H1 (cell line): ENCODE measurements around the gene DNMT1. TPM values are rescaled to one million over a fixed set of nuclear protein-coding genes. Genes with fewer than 3 reads are reported as not detected.

Experiments
- BACH1 ChIP-seq: IDR thresholded peaks from 2 replicates; pipeline ENCODE4 v1.6.1; 2012; ENCODE audit warnings: low read length, improper control_type of control experiment
- BCL11A ChIP-seq, 2 experiments: IDR thresholded peaks; one replicate each; pipeline ENCODE4 v1.6.1; 2011; ENCODE audit warnings: low read depth in 2 of 2, low read length in 2 of 2, mild to moderate bottlenecking in 2 of 2
- CBX5 ChIP-seq: fragments of 300-800, 300-1000 bp; sonication (generic); IDR thresholded peaks from 2 replicates; pipeline ENCODE4 v1.7.1; 2016; ENCODE audit warnings: antibody characterized with exemption, low read length, low read depth
- CBX8 ChIP-seq: fragments of 300-800, 300-1000 bp; sonication (generic); IDR thresholded peaks from 2 replicates; pipeline ENCODE4 v1.7.1; 2016; ENCODE audit warnings: low read depth, low read length, borderline replicate concordance
- EZH2 ChIP-seq: fragments of 200-600 bp; sonication (generic); IDR thresholded peaks from 2 replicates; pipeline ENCODE4 v1.7.1; 2012; ENCODE audit warnings: low read depth, mild to moderate bottlenecking, moderate library complexity, low read length, inconsistent platforms; ENCODE audit not compliant: severe bottlenecking
- HDAC6 ChIP-seq: IDR thresholded peaks from one replicate; pipeline ENCODE4 v1.7.1; 2012; ENCODE audit warnings: low read depth, mild to moderate bottlenecking, inconsistent platforms, low read length, moderate library complexity
- JUND ChIP-seq: IDR thresholded peaks from 2 replicates; pipeline ENCODE4 v1.6.1; 2011; ENCODE audit warnings: mild to moderate bottlenecking, improper control_type of control experiment, low read length
- KDM1A ChIP-seq: fragments of 200-600, 300-600 bp; sonication (generic); IDR thresholded peaks from 2 replicates; pipeline ENCODE4 v1.7.1; 2016; ENCODE audit warnings: mild to moderate bottlenecking, low read length, borderline replicate concordance
- POU5F1 ChIP-seq: IDR thresholded peaks from 2 replicates; pipeline ENCODE4 v1.6.1; 2011; ENCODE audit warnings: low read depth, mild to moderate bottlenecking, low read length, moderate library complexity
- RFX5 ChIP-seq: IDR thresholded peaks from 2 replicates; pipeline ENCODE4 v1.6.1; 2011; ENCODE audit warnings: low read depth, low read length, improper control_type of control experiment, borderline replicate concordance
- RNF2 ChIP-seq: fragments of 200-900, 300-1000 bp; sonication (generic); IDR thresholded peaks from 2 replicates; pipeline ENCODE4 v1.7.1; 2016; ENCODE audit warnings: borderline replicate concordance, low read depth, mild to moderate bottlenecking, antibody characterized with exemption, low read length; ENCODE audit not compliant: poor library complexity, severe bottlenecking; ENCODE audit errors: missing control alignments
- SAP30 ChIP-seq: fragments of 300-600 bp; sonication (generic); IDR thresholded peaks from 2 replicates; pipeline ENCODE4 v1.7.1; 2012; ENCODE audit warnings: low read length, moderate library complexity, mild to moderate bottlenecking, inconsistent platforms; ENCODE audit not compliant: insufficient read depth, insufficient replicate concordance
- SP1 ChIP-seq: IDR thresholded peaks from 2 replicates; pipeline ENCODE4 v1.6.1; 2011; ENCODE audit warnings: low read depth, low read length
- SRF ChIP-seq: IDR thresholded peaks from 2 replicates; pipeline ENCODE4 v1.6.1; 2011; ENCODE audit warnings: mild to moderate bottlenecking, low read depth, low read length, moderate library complexity
- TAF7 ChIP-seq: optimal IDR thresholded peaks from 2 replicates; pipeline ENCODE3; 2011; ENCODE audit warnings: low read depth, mild to moderate bottlenecking, inconsistent platforms, low read length, moderate library complexity, borderline replicate concordance
- YY1 ChIP-seq: IDR thresholded peaks from 2 replicates; pipeline ENCODE4 v1.6.1; 2011; ENCODE audit warnings: low read depth, mild to moderate bottlenecking, low read length
- ZNF274 ChIP-seq: IDR thresholded peaks from 2 replicates; pipeline ENCODE4 v1.7.0; 2012; ENCODE audit warnings: low read length, borderline replicate concordance; ENCODE audit errors: extremely low read depth
- polyA plus RNA-seq, 7 experiments: library from polyadenylated mRNA; depleted of rRNA in 3 of 7; stranded (reverse) in 5 of 7; unstranded in 2 of 7; fragments of >200 nt in 5 of 7; fragments of 200-250 nt in 2 of 7; gene quantifications; 1 replicate in 5 of 7; 2 replicates in 1 of 7; 4 replicates in 1 of 7; pipeline versions ENCODE4 v1.2.1 to v1.2.3, GENCODE V29; 2011 to 2013; ENCODE audit warnings: missing spikeins in 2 of 7, mixed read lengths in 2 of 7
- total RNA-seq: library from RNA; stranded (reverse); fragmentation: NEBNext Ultra II Directional; extraction: Animal tissue kit (Norgen Biotek cat#: 25700); gene quantifications from 2 replicates; pipeline ENCODE4 v1.2.1, GENCODE V29; 2021
- TF ChIP-seq, protein P1 (sequence below): IDR thresholded peaks from 2 replicates; pipeline ENCODE4 v1.6.1; 2011; ENCODE audit warnings: low read length, improper control_type of control experiment
- TF ChIP-seq, protein P2 (sequence below), 3 experiments: IDR thresholded peaks; 1 replicate in 2 of 3; 2 replicates in 1 of 3; pipeline versions ENCODE4 v1.5.1 to v1.6.1; 2011; ENCODE audit warnings: low read length in 3 of 3, mild to moderate bottlenecking in 3 of 3, inconsistent platforms in 2 of 3, low read depth in 1 of 3, moderate library complexity in 1 of 3; ENCODE audit not compliant: insufficient read depth in 1 of 3; ENCODE audit errors: control extremely low read depth in 1 of 3

The DNMT1 gene
- total and polyA plus RNA-seq, 2 of the 8 experiments (the other 6 are each of a cell fraction or from before 2014, with no cell fraction given), result 101 to 210 TPM

DNA sequence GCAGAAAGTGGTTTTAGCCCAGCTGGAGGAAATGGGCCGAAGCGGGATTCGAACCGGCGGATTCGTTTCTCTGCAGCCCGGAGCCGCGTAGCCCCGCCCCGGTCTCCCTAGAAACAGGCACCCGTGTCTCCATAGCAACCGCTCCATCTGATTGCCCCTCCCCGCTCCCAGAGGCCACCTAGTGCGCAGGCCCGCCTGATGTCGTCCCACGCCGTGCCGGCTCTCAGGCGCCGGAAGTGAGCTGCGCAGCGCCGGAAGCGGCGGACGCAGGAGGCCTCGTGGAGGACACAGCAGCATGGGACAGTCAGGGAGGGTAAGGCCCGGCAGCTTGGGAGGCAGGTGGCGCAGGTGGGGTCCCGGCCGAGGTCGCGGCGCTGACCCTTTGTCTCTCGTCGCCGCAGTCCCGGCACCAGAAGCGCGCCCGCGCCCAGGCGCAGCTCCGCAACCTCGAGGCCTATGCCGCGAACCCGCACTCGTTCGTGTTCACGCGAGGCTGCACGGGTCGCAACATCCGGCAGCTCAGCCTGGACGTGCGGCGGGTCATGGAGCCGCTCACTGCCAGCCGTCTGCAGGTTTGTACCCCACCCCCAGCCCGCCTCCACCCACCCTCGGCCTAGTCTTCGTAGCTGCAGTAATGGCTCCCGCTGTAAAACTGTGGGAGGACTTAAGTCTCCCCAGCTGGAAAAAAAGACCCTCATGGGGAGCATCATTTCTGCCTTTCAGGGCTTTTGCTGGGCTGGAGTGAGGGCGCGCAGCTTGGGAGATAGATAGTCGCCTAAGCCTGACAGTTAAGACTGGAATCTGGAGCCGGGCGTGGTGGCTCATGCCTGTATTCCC, 88.4 kb downstream of the DNMT1 start, which contains the start of gene PPAN (continued):
- no peak for TF ChIP-seq RNF2
- TF ChIP-seq KDM1A, result no peak
- peak; percentile 51; the same call in 1 of the 2 replicates for TF ChIP-seq SP1
- no peak for TF ChIP-seq CBX8
- TF ChIP-seq TAF7, result peak; percentile 78
- TF ChIP-seq, protein P1, sequence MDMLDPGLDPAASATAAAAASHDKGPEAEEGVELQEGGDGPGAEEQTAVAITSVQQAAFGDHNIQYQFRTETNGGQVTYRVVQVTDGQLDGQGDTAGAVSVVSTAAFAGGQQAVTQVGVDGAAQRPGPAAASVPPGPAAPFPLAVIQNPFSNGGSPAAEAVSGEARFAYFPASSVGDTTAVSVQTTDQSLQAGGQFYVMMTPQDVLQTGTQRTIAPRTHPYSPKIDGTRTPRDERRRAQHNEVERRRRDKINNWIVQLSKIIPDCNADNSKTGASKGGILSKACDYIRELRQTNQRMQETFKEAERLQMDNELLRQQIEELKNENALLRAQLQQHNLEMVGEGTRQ, result peak; percentile 16; the same call in 1 of the 2 replicates
- TF ChIP-seq BCL11A (IDR thresholded peaks at IDR 0.05; ENCODE audit: low read depth in 2 of 2, low read length in 2 of 2), result no peak
- TF ChIP-seq SAP30, result peak; percentile 16
- TF ChIP-seq EZH2, result no peak
- TF ChIP-seq RFX5, result no peak
- peak; percentile 36; the same call in 1 of the 2 replicates for TF ChIP-seq YY1
- TF ChIP-seq, protein P2, sequence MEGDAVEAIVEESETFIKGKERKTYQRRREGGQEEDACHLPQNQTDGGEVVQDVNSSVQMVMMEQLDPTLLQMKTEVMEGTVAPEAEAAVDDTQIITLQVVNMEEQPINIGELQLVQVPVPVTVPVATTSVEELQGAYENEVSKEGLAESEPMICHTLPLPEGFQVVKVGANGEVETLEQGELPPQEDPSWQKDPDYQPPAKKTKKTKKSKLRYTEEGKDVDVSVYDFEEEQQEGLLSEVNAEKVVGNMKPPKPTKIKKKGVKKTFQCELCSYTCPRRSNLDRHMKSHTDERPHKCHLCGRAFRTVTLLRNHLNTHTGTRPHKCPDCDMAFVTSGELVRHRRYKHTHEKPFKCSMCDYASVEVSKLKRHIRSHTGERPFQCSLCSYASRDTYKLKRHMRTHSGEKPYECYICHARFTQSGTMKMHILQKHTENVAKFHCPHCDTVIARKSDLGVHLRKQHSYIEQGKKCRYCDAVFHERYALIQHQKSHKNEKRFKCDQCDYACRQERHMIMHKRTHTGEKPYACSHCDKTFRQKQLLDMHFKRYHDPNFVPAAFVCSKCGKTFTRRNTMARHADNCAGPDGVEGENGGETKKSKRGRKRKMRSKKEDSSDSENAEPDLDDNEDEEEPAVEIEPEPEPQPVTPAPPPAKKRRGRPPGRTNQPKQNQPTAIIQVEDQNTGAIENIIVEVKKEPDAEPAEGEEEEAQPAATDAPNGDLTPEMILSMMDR (IDR thresholded peaks at IDR 0.05; ENCODE audit: control extremely low read depth in 1 of 3, insufficient read depth in 1 of 3, low read depth in 1 of 3, low read length in 3 of 3), result peak in 1 of 3 experiments; percentile 13; a peak in 1 of 4 replicates
- TF ChIP-seq HDAC6, result no peak
- no peak for TF ChIP-seq CBX5
- TF ChIP-seq JUND, result peak; percentile 42; the same call in 1 of the 2 replicates
- peak; percentile 74 for TF ChIP-seq SRF
- no peak for TF ChIP-seq BACH1
- TF ChIP-seq POU5F1, result no peak
- no peak for TF ChIP-seq ZNF274
